Activated naive CD8-positive, alpha-beta T cell (primary cell): ENCODE data around the gene ALDH1A1.

Experiments
- H3K27ac Mint-ChIP-seq: one replicate; pipeline ENCODE4 v1.8.0; 2021; ENCODE audit warnings: mixed read lengths
- H3K27me3 Mint-ChIP-seq: one replicate; pipeline ENCODE4 v1.8.0; 2021; ENCODE audit warnings: mixed read lengths
- H3K36me3 Mint-ChIP-seq: one replicate; pipeline ENCODE4 v1.8.0; 2021; ENCODE audit warnings: mixed read lengths
- H3K4me1 Mint-ChIP-seq: one replicate; pipeline ENCODE4 v1.8.0; 2021; ENCODE audit warnings: low read depth, mixed read lengths
- H3K4me3 Mint-ChIP-seq: one replicate; pipeline ENCODE4 v1.8.0; 2021; ENCODE audit warnings: mild to moderate bottlenecking, mixed read lengths
- H3K9me3 Mint-ChIP-seq: one replicate; pipeline ENCODE4 v1.8.0; 2021; ENCODE audit warnings: low read depth, mixed read lengths

The ALDH1A1 gene

GRCh38 chr9:72952914-72953313, at the start of gene ALDH1A1:
Gene ALDH1A1, minus strand, starts transcription at chr9:72953053. Its CDS starts 53 bp downstream, at chr9:72953000.
- Mint-ChIP-seq H3K9me3 (no peaks in the 10 kb centered on the region), H3K4me3 (no peak within 1 kb of the TSS), H3K36me3 (no peaks in the 10 kb centered on the region), H3K4me1 (peaks cover 6% of the 10 kb centered on the region), H3K27me3 (peaks cover 14% of the 10 kb centered on the region), H3K27ac (no peak within 1 kb of the TSS)

GRCh38 chr9:73001860-73002259, 49.0 kb upstream of the ALDH1A1 start:
- H3K36me3 Mint-ChIP-seq, result no peaks in the 10 kb centered on the region
- H3K9me3 Mint-ChIP-seq, result no peaks in the 10 kb centered on the region
- H3K4me1 Mint-ChIP-seq, result peaks cover 3% of the 10 kb centered on the region
- no peak overlapping the region for H3K4me3 Mint-ChIP-seq
- H3K27me3 Mint-ChIP-seq, result peaks cover 9% of the 10 kb centered on the region
- H3K27ac Mint-ChIP-seq, result no peak overlapping the region

- H3K9me3 Mint-ChIP-seq, result no peaks in the 10 kb centered on the region
- H3K27me3 Mint-ChIP-seq, result no peaks in the 10 kb centered on the region
- H3K4me1 Mint-ChIP-seq, result peaks cover 3% of the 10 kb centered on the region
- no peaks in the 10 kb centered on the region for H3K36me3 Mint-ChIP-seq
- H3K4me3 Mint-ChIP-seq, result no peak overlapping the region
- H3K27ac Mint-ChIP-seq, result no peak overlapping the region
Observed at GRCh38 chr9:72998363-72998762, 45.5 kb upstream of the ALDH1A1 start.

GRCh38 chr9:72997387-72997995, 44.6 kb upstream of the ALDH1A1 start:
- no peaks in the 10 kb centered on the region for H3K9me3 Mint-ChIP-seq
- no peak overlapping the region for H3K4me3 Mint-ChIP-seq
- H3K4me1 Mint-ChIP-seq, result peaks cover 3% of the 10 kb centered on the region
- no peaks in the 10 kb centered on the region for H3K27me3 Mint-ChIP-seq
- no peak overlapping the region for H3K27ac Mint-ChIP-seq
- no peaks in the 10 kb centered on the region for H3K36me3 Mint-ChIP-seq

- H3K36me3 Mint-ChIP-seq, result no peaks in the 10 kb centered on the region
- no peak overlapping the region for H3K27ac Mint-ChIP-seq
- H3K4me1 Mint-ChIP-seq, result peaks cover 3% of the 10 kb centered on the region
- no peaks in the 10 kb centered on the region for H3K27me3 Mint-ChIP-seq
- H3K4me3 Mint-ChIP-seq, result no peak overlapping the region
- H3K9me3 Mint-ChIP-seq, result no peaks in the 10 kb centered on the region
Observed at GRCh38 chr9:72996684-72997314, 43.9 kb upstream of the ALDH1A1 start.

GRCh38 chr9:72996114-72996513, 43.3 kb upstream of the ALDH1A1 start:
- no peaks in the 10 kb centered on the region for H3K36me3 Mint-ChIP-seq
- no peak overlapping the region for H3K27ac Mint-ChIP-seq
- no peak overlapping the region for H3K4me3 Mint-ChIP-seq
- H3K9me3 Mint-ChIP-seq, result no peaks in the 10 kb centered on the region
- H3K27me3 Mint-ChIP-seq, result no peaks in the 10 kb centered on the region
- H3K4me1 Mint-ChIP-seq, result peaks cover 3% of the 10 kb centered on the region

GRCh38 chr9:72995131-72996024, 42.5 kb upstream of the ALDH1A1 start:
- no peak overlapping the region for H3K4me3 Mint-ChIP-seq
- H3K27me3 Mint-ChIP-seq, result no peaks in the 10 kb centered on the region
- H3K27ac Mint-ChIP-seq, result no peak overlapping the region
- no peaks in the 10 kb centered on the region for H3K36me3 Mint-ChIP-seq
- no peaks in the 10 kb centered on the region for H3K9me3 Mint-ChIP-seq
- H3K4me1 Mint-ChIP-seq, result peaks cover 3% of the 10 kb centered on the region

- Mint-ChIP-seq H3K36me3 (no peaks in the 10 kb centered on the region), H3K9me3 (no peaks in the 10 kb centered on the region), H3K27ac (no peak overlapping the region), H3K27me3 (no peaks in the 10 kb centered on the region), H3K4me3 (no peak overlapping the region), H3K4me1 (no peaks in the 10 kb centered on the region)
Observed at GRCh38 chr9:72991772-72992171, 38.9 kb upstream of the ALDH1A1 start.

- Mint-ChIP-seq H3K9me3 (no peaks in the 10 kb centered on the region), H3K4me3 (no peak overlapping the region), H3K4me1 (no peaks in the 10 kb centered on the region), H3K27ac (no peak overlapping the region), H3K36me3 (no peaks in the 10 kb centered on the region), H3K27me3 (no peaks in the 10 kb centered on the region)
Observed at GRCh38 chr9:72990397-72991182, 37.7 kb upstream of the ALDH1A1 start.

GRCh38 chr9:72986522-72987116, 33.8 kb upstream of the ALDH1A1 start:
- Mint-ChIP-seq H3K27ac (no peak overlapping the region), H3K9me3 (no peaks in the 10 kb centered on the region), H3K27me3 (no peaks in the 10 kb centered on the region), H3K4me1 (no peaks in the 10 kb centered on the region), H3K4me3 (no peak overlapping the region), H3K36me3 (no peaks in the 10 kb centered on the region)

GRCh38 chr9:72985746-72986145, 32.9 kb upstream of the ALDH1A1 start:
- Mint-ChIP-seq H3K27ac (no peak overlapping the region), H3K36me3 (no peaks in the 10 kb centered on the region), H3K27me3 (no peaks in the 10 kb centered on the region), H3K4me1 (no peaks in the 10 kb centered on the region), H3K9me3 (no peaks in the 10 kb centered on the region), H3K4me3 (no peak overlapping the region)

GRCh38 chr9:72984991-72985390, 32.1 kb upstream of the ALDH1A1 start:
- H3K36me3 Mint-ChIP-seq, result no peaks in the 10 kb centered on the region
- no peak overlapping the region for H3K4me3 Mint-ChIP-seq
- no peaks in the 10 kb centered on the region for H3K27me3 Mint-ChIP-seq
- H3K27ac Mint-ChIP-seq, result no peak overlapping the region
- H3K4me1 Mint-ChIP-seq, result no peaks in the 10 kb centered on the region
- H3K9me3 Mint-ChIP-seq, result no peaks in the 10 kb centered on the region

- Mint-ChIP-seq H3K27me3 (no peaks in the 10 kb centered on the region), H3K4me1 (no peaks in the 10 kb centered on the region), H3K36me3 (no peaks in the 10 kb centered on the region), H3K4me3 (no peak overlapping the region), H3K9me3 (no peaks in the 10 kb centered on the region), H3K27ac (no peak overlapping the region)
Observed at GRCh38 chr9:72984226-72984947, 31.5 kb upstream of the ALDH1A1 start.
